ENCODE data around the gene ZBTB46. TPM values are rescaled to one million over a fixed set of nuclear protein-coding genes. Genes with fewer than 3 reads are reported as not detected.

ZBTB46 gene
- total RNA-seq, 1 donor from 2014 or later = 20.5 TPM

GRCh38 chr20:63741676-63742380, 89.2 kb downstream of the ZBTB46 start:
- H3K9me3 Mint-ChIP-seq (ENCODE audit: unreplicated experiment) = no peaks in the 10 kb centered on the region
- peaks cover 7% of the 10 kb centered on the region for H3K36me3 Mint-ChIP-seq (ENCODE audit: unreplicated experiment)
- no peaks in the 10 kb centered on the region for H3K27me3 Mint-ChIP-seq (ENCODE audit: unreplicated experiment)
- no peaks in the 10 kb centered on the region for H3K4me1 Mint-ChIP-seq (ENCODE audit: unreplicated experiment)
- TF ChIP-seq CTCF (IDR thresholded peaks at IDR 0.05) = no peak
- H3K4me3 Mint-ChIP-seq (ENCODE audit: unreplicated experiment) = peak overlapping the region; percentile 74
- H3K27ac Mint-ChIP-seq (ENCODE audit: unreplicated experiment) = no peak overlapping the region
- DNase-seq (ENCODE audit: extremely low spot score, unreplicated experiment) = no peak

GRCh38 chr20:63741354-63741675, 89.7 kb downstream of the ZBTB46 start:
- no peak for DNase-seq (ENCODE audit: extremely low spot score, unreplicated experiment)
- no peaks in the 10 kb centered on the region for H3K9me3 Mint-ChIP-seq (ENCODE audit: unreplicated experiment)
- peaks cover 7% of the 10 kb centered on the region for H3K36me3 Mint-ChIP-seq (ENCODE audit: unreplicated experiment)
- TF ChIP-seq CTCF (IDR thresholded peaks at IDR 0.05) = no peak
- H3K4me3 Mint-ChIP-seq (ENCODE audit: unreplicated experiment) = peak overlapping the region; percentile 74
- H3K27ac Mint-ChIP-seq (ENCODE audit: unreplicated experiment) = no peak overlapping the region
- no peaks in the 10 kb centered on the region for H3K4me1 Mint-ChIP-seq (ENCODE audit: unreplicated experiment)
- no peaks in the 10 kb centered on the region for H3K27me3 Mint-ChIP-seq (ENCODE audit: unreplicated experiment)

- Mint-ChIP-seq H3K9me3 (ENCODE audit: unreplicated experiment) (no peaks in the 10 kb centered on the region), H3K27ac (ENCODE audit: unreplicated experiment) (peak overlapping the region; percentile 59), H3K4me1 (ENCODE audit: unreplicated experiment) (no peaks in the 10 kb centered on the region), H3K4me3 (ENCODE audit: unreplicated experiment) (peak overlapping the region; percentile 74), H3K27me3 (ENCODE audit: unreplicated experiment) (no peaks in the 10 kb centered on the region), H3K36me3 (ENCODE audit: unreplicated experiment) (peaks cover 6% of the 10 kb centered on the region)
- peak; percentile 45 for TF ChIP-seq CTCF (IDR thresholded peaks at IDR 0.05)
- peak; percentile 94 for DNase-seq (ENCODE audit: extremely low spot score, unreplicated experiment)
These were observed 90.3 kb downstream of the ZBTB46 start for GRCh38 chr20:63740627-63741353.

GRCh38 chr20:63740070-63740626, 90.9 kb downstream of the ZBTB46 start:
- no peaks in the 10 kb centered on the region for H3K27me3 Mint-ChIP-seq (ENCODE audit: unreplicated experiment)
- no peak for TF ChIP-seq CTCF (IDR thresholded peaks at IDR 0.05)
- no peak overlapping the region for H3K27ac Mint-ChIP-seq (ENCODE audit: unreplicated experiment)
- H3K36me3 Mint-ChIP-seq (ENCODE audit: unreplicated experiment) = peaks cover 5% of the 10 kb centered on the region
- no peaks in the 10 kb centered on the region for H3K4me1 Mint-ChIP-seq (ENCODE audit: unreplicated experiment)
- peak; percentile 87 for DNase-seq (ENCODE audit: extremely low spot score, unreplicated experiment)
- H3K4me3 Mint-ChIP-seq (ENCODE audit: unreplicated experiment) = peak overlapping the region; percentile 74
- H3K9me3 Mint-ChIP-seq (ENCODE audit: unreplicated experiment) = no peaks in the 10 kb centered on the region
